ENCODE measurements around the gene TTI1. TPM values are rescaled to one million over a fixed set of nuclear protein-coding genes. Genes with fewer than 3 reads are reported as not detected.

The TTI1 gene
- 45.8 and 51.9 TPM in 2 replicates for total RNA-seq
- long read RNA-seq, transcript TTI1-201 (8 exons, 3,825 nt): major isoform, 22 of 79 reads
- long read RNA-seq, partial matches to known transcripts: 45 of 79 reads
- long read RNA-seq, other reads (novel, unspliced or antisense): 8 of 79 reads

DNA sequence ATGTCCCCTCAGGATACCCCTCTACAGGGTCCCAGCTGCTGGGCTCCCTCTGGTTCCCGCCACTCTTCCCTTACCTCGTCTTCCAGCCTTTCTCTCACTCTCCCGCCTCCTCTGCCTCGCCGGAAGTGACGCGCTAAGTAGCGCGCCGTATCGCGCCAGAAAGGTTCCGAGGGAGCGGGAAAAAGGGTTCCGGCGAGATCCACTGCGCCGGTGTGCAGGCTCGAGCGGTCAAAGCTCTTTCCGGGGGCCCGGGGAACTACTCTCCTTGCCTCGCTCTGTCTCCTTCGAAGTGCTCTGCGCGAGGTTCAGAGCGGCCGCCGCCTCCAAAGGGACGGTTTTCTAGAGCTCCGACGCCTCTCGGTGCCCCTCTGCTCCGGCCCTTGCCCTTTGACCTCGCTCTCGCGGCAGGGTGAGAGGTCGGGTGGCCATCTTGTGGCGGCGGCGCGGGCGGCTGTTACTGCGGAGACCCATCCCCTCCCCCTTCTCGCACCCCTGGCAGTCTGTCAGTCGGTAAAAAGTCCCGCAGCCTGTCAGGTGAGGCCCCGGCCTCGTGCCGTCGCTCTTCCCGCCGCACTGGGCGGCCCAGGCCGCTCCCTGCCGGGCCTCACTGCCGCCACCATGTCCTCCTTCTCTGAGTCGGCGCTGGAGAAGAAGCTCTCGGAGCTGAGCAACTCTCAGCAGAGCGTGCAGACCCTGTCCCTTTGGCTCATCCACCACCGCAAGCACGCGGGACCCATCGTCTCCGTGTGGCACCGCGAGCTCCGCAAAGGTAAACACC is at the start of gene TTI1, which contains the start of gene RPRD1B:
Gene TTI1 (minus strand): TSS at position 127 of the 778 bp plus-strand sequence. CDS start 19,640 bp downstream, outside the sequence.
Gene RPRD1B (plus strand): TSS at position 417 of the 778 bp plus-strand sequence. CDS start 202 bp downstream, at position 619.
- Mint-ChIP-seq H3K4me1 (ENCODE audit: low read depth) (peaks cover 31% of the 10 kb centered on the region), H3K9me3 (ENCODE audit: low read depth) (peaks cover 4% of the 10 kb centered on the region), H3K27me3 (no peaks in the 10 kb centered on the region), H3K4me3 (ENCODE audit: low read depth) (peak within 1 kb of the TSS; percentile 97), H3K36me3 (ENCODE audit: insufficient read depth) (peaks cover 9% of the 10 kb centered on the region), H3K27ac (peak within 1 kb of the TSS; percentile 99)
- DNase-seq (ENCODE audit: low spot score, unreplicated experiment): peak; percentile 69
- TF ChIP-seq, protein P1, sequence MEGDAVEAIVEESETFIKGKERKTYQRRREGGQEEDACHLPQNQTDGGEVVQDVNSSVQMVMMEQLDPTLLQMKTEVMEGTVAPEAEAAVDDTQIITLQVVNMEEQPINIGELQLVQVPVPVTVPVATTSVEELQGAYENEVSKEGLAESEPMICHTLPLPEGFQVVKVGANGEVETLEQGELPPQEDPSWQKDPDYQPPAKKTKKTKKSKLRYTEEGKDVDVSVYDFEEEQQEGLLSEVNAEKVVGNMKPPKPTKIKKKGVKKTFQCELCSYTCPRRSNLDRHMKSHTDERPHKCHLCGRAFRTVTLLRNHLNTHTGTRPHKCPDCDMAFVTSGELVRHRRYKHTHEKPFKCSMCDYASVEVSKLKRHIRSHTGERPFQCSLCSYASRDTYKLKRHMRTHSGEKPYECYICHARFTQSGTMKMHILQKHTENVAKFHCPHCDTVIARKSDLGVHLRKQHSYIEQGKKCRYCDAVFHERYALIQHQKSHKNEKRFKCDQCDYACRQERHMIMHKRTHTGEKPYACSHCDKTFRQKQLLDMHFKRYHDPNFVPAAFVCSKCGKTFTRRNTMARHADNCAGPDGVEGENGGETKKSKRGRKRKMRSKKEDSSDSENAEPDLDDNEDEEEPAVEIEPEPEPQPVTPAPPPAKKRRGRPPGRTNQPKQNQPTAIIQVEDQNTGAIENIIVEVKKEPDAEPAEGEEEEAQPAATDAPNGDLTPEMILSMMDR (IDR thresholded peaks at IDR 0.05; ENCODE audit: unreplicated experiment): no peak

DNA sequence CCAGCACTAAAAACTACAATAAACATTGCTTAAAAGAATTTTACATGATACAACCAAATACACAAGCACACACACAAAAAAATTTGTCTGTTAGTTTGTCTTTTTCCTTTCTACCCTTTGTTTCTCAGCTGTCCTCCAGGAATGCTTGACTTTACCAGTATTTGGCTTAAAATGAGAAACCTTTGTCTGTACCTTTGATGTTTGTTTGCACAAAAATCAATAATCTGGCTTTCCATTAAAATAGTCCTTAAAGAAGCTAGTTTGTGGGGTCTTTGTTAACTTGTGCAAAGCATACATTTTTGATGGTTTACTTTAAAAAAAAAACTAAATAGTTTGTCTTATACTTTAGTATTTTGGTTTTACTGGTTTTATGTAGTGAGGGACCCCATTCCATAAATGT is 49.6 kb upstream of the TTI1 start:
- no peaks in the 10 kb centered on the region for H3K27me3 Mint-ChIP-seq
- H3K36me3 Mint-ChIP-seq (ENCODE audit: insufficient read depth): peaks cover 54% of the 10 kb centered on the region
- peaks cover 22% of the 10 kb centered on the region for H3K4me1 Mint-ChIP-seq (ENCODE audit: low read depth)
- peaks cover 24% of the 10 kb centered on the region for H3K9me3 Mint-ChIP-seq (ENCODE audit: low read depth)
- no peak overlapping the region for H3K4me3 Mint-ChIP-seq (ENCODE audit: low read depth)
- TF ChIP-seq, protein P1 (IDR thresholded peaks at IDR 0.05; ENCODE audit: unreplicated experiment): no peak
- H3K27ac Mint-ChIP-seq: peak overlapping the region; percentile 56
- no peak for DNase-seq (ENCODE audit: low spot score, unreplicated experiment)

DNA sequence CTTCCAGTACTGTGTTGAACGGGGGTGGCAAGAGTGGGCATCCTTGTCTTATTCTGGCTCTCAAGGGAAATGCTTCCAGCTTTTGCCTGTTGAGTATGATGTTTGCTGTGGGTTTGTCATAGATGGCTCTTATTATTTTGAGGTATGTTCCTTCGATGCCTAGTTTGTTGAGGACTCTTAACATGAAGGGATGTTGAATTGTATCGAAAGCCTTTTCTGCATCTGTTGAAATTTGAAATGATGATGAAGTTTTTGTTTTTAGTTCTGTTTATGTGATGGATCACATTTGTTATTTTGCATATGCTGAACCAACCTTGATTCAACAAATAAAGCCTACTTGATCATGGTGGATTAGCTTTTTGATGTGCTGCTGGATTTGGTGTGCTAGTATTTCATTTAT is 48.3 kb upstream of the TTI1 start:
- peaks cover 22% of the 10 kb centered on the region for H3K4me1 Mint-ChIP-seq (ENCODE audit: low read depth)
- peaks cover 24% of the 10 kb centered on the region for H3K9me3 Mint-ChIP-seq (ENCODE audit: low read depth)
- peak overlapping the region; percentile 9 for H3K27ac Mint-ChIP-seq
- H3K4me3 Mint-ChIP-seq (ENCODE audit: low read depth): no peak overlapping the region
- H3K27me3 Mint-ChIP-seq: no peaks in the 10 kb centered on the region
- TF ChIP-seq, protein P1 (IDR thresholded peaks at IDR 0.05; ENCODE audit: unreplicated experiment): no peak
- peaks cover 58% of the 10 kb centered on the region for H3K36me3 Mint-ChIP-seq (ENCODE audit: insufficient read depth)
- no peak for DNase-seq (ENCODE audit: low spot score, unreplicated experiment)

DNA sequence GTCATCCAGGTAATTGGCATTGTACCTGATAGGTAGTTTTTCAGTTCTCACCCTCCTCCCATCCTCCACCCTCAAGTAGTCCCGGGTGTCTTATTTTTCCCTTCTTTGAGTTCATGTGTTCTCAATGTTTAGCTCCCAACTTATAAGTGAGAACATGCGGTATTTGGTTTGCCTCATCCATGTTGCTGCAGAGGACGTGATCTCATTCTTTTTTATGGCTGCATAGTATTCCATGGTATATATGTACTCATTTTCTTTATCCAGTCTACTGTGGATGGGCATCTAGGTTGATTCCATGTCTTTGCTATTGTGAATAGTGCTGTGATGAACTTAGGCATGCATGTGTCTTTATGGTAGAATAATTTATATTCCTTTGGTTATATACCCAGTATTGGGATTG is 46.1 kb upstream of the TTI1 start:
- H3K27ac Mint-ChIP-seq: no peak overlapping the region
- H3K27me3 Mint-ChIP-seq: no peaks in the 10 kb centered on the region
- H3K9me3 Mint-ChIP-seq (ENCODE audit: low read depth): peaks cover 24% of the 10 kb centered on the region
- H3K4me3 Mint-ChIP-seq (ENCODE audit: low read depth): no peak overlapping the region
- peaks cover 28% of the 10 kb centered on the region for H3K4me1 Mint-ChIP-seq (ENCODE audit: low read depth)
- TF ChIP-seq, protein P1 (IDR thresholded peaks at IDR 0.05; ENCODE audit: unreplicated experiment): no peak
- peaks cover 51% of the 10 kb centered on the region for H3K36me3 Mint-ChIP-seq (ENCODE audit: insufficient read depth)
- no peak for DNase-seq (ENCODE audit: low spot score, unreplicated experiment)

DNA sequence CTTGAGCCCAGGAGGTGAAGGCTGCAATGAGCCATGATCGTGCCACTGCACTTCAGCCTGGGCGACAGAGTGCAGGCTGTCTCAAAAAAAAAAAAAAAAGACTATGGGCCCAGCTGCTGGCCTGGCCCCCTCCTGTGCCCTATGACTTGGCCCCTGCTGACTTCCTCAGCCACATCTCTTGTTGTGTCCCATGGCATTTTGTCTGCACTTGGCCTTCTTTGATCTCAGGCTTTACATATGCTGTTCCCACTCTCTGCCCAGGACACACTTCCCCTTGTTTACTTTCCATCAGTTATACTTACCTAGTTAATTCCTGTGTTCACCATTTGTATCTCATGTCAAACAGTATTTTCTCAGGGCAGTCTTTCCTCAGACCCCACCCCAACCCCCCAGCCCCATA is 44.8 kb upstream of the TTI1 start:
- Mint-ChIP-seq H3K27me3 (no peaks in the 10 kb centered on the region), H3K36me3 (ENCODE audit: insufficient read depth) (peaks cover 51% of the 10 kb centered on the region), H3K27ac (no peak overlapping the region), H3K4me3 (ENCODE audit: low read depth) (no peak overlapping the region), H3K9me3 (ENCODE audit: low read depth) (peaks cover 24% of the 10 kb centered on the region), H3K4me1 (ENCODE audit: low read depth) (peaks cover 17% of the 10 kb centered on the region)
- TF ChIP-seq, protein P1 (IDR thresholded peaks at IDR 0.05; ENCODE audit: unreplicated experiment): no peak
- no peak for DNase-seq (ENCODE audit: low spot score, unreplicated experiment)

Data from progenitor cell of endocrine pancreas (in vitro differentiated cells).